ENCODE measurements around the gene CITED4. TPM values are rescaled to one million over a fixed set of nuclear protein-coding genes. Genes with fewer than 3 reads are reported as not detected.

Gene CITED4
- total RNA-seq, 1 donor from 2014 or later: 7.1 TPM

GRCh38 chr1:40840526-40841323 is 21.4 kb downstream of the CITED4 start:
- H3K27me3 Mint-ChIP-seq (ENCODE audit: low read depth, unreplicated experiment): peaks cover 5% of the 10 kb centered on the region
- H3K4me2 ChIP-seq (ENCODE audit: low read length): no peak overlapping the region
- DNase-seq (ENCODE audit: low read depth) (no peak), FAIRE-seq (no peak)
- H3K27me3 ChIP-seq (ENCODE audit: insufficient read depth, low read length): peaks cover 11% of the 10 kb centered on the region
- H3K27ac ChIP-seq (ENCODE audit: low read depth, low read length): no peak overlapping the region
- H3K4me1 Mint-ChIP-seq (ENCODE audit: low read depth, unreplicated experiment): no peaks in the 10 kb centered on the region
- H3K79me2 ChIP-seq (ENCODE audit: insufficient read depth, low read length): no peaks in the 10 kb centered on the region
- no peak for TF ChIP-seq EZH2 (IDR thresholded peaks at IDR 0.05; ENCODE audit: insufficient read depth, low read length)
- TF ChIP-seq CTCF (IDR thresholded peaks at IDR 0.05; ENCODE audit: insufficient read depth, low read depth, low read length): no peak
- no peaks in the 10 kb centered on the region for H4K20me1 ChIP-seq (ENCODE audit: insufficient read depth, low read length)
- H3K36me3 Mint-ChIP-seq (ENCODE audit: low read depth, unreplicated experiment): peaks cover 1% of the 10 kb centered on the region
- no peak overlapping the region for H3K9ac ChIP-seq (ENCODE audit: low read length)
- H3K4me3 ChIP-seq (ENCODE audit: insufficient read depth, low read depth, low read length): no peak overlapping the region
- no peak overlapping the region for H3K4me3 Mint-ChIP-seq (ENCODE audit: unreplicated experiment)
- no peak overlapping the region for H2AFZ ChIP-seq (ENCODE audit: low read depth, low read length)
- H3K9me3 Mint-ChIP-seq (ENCODE audit: unreplicated experiment): peaks cover 11% of the 10 kb centered on the region
- no peaks in the 10 kb centered on the region for H3K9me3 ChIP-seq (ENCODE audit: insufficient read depth, low read depth, low read length)
- H3K36me3 ChIP-seq (ENCODE audit: insufficient read depth, low read length): no peaks in the 10 kb centered on the region
- no peaks in the 10 kb centered on the region for H3K4me1 ChIP-seq (ENCODE audit: insufficient read depth, low read length)
- no peak overlapping the region for H3K27ac Mint-ChIP-seq (ENCODE audit: unreplicated experiment)

- no peak overlapping the region for H3K4me3 Mint-ChIP-seq (ENCODE audit: unreplicated experiment)
- Histone ChIP-seq H3K9ac (ENCODE audit: low read length) (no peak overlapping the region), H3K9me3 (ENCODE audit: insufficient read depth, low read depth, low read length) (no peaks in the 10 kb centered on the region), H4K20me1 (ENCODE audit: insufficient read depth, low read length) (no peaks in the 10 kb centered on the region), H3K36me3 (ENCODE audit: insufficient read depth, low read length) (no peaks in the 10 kb centered on the region), H3K4me2 (ENCODE audit: low read length) (no peak overlapping the region), H3K27me3 (ENCODE audit: insufficient read depth, low read length) (peaks cover 16% of the 10 kb centered on the region), H3K27ac (ENCODE audit: low read depth, low read length) (no peak overlapping the region), H3K4me1 (ENCODE audit: insufficient read depth, low read length) (no peaks in the 10 kb centered on the region), H3K79me2 (ENCODE audit: insufficient read depth, low read length) (no peaks in the 10 kb centered on the region), H3K4me3 (ENCODE audit: insufficient read depth, low read depth, low read length) (no peak overlapping the region), H2AFZ (ENCODE audit: low read depth, low read length) (no peak overlapping the region)
- no peak overlapping the region for H3K27ac Mint-ChIP-seq (ENCODE audit: unreplicated experiment)
- TF ChIP-seq CTCF (IDR thresholded peaks at IDR 0.05; ENCODE audit: insufficient read depth, low read depth, low read length): no peak
- H3K9me3 Mint-ChIP-seq (ENCODE audit: unreplicated experiment): peaks cover 11% of the 10 kb centered on the region
- DNase-seq (ENCODE audit: low read depth) (no peak), FAIRE-seq (no peak)
- H3K4me1 Mint-ChIP-seq (ENCODE audit: low read depth, unreplicated experiment): no peaks in the 10 kb centered on the region
- peaks cover 1% of the 10 kb centered on the region for H3K36me3 Mint-ChIP-seq (ENCODE audit: low read depth, unreplicated experiment)
- peaks cover 5% of the 10 kb centered on the region for H3K27me3 Mint-ChIP-seq (ENCODE audit: low read depth, unreplicated experiment)
Observed at GRCh38 chr1:40839943-40840335, 22.2 kb downstream of the CITED4 start.
